GM18861 (cell line): Measurements from ENCODE around the gene TSPAN8.
"Not testable (repeated sequence)": the region's sequence is repeated elsewhere in the genome, so short reads cannot be mapped to it uniquely, and the experiment has no call there.

Source experiments
- ATAC-seq: cut with Tn5 transposase; IDR thresholded peaks from one replicate; pipeline ENCODE4 v1.9.1; 2021; ENCODE audit not compliant: unreplicated experiment

Gene TSPAN8

GRCh38 chr12:71129364-71129763 is 28.4 kb downstream of the TSPAN8 start:
- no peak for ATAC-seq

- ATAC-seq: no peak
Measured at GRCh38 chr12:71128191-71128788, 29.5 kb downstream of the TSPAN8 start.

- no peak for ATAC-seq
Measured at GRCh38 chr12:71125949-71126348, 31.9 kb downstream of the TSPAN8 start.

- ATAC-seq: no peak
Measured at GRCh38 chr12:71125515-71125914, 32.3 kb downstream of the TSPAN8 start.

GRCh38 chr12:71124835-71125460 is 32.9 kb downstream of the TSPAN8 start:
- ATAC-seq: no peak

- not testable (repeated sequence) for ATAC-seq
Measured at GRCh38 chr12:71113148-71113547, 44.7 kb downstream of the TSPAN8 start.

- no peak for ATAC-seq
Measured at GRCh38 chr12:71109834-71110233, 48.0 kb downstream of the TSPAN8 start.

- ATAC-seq: no peak
Measured at GRCh38 chr12:71108355-71108754, 49.4 kb downstream of the TSPAN8 start.

GRCh38 chr12:71107936-71108335 is 49.9 kb downstream of the TSPAN8 start:
- ATAC-seq: no peak

- no peak for ATAC-seq
Measured at GRCh38 chr12:71105956-71106355, 51.8 kb downstream of the TSPAN8 start.

- no peak for ATAC-seq
Measured at GRCh38 chr12:71092290-71092689, 65.5 kb downstream of the TSPAN8 start.

GRCh38 chr12:71090971-71091370 is 66.8 kb downstream of the TSPAN8 start:
- ATAC-seq: no peak

GRCh38 chr12:71085575-71085974 is 72.2 kb downstream of the TSPAN8 start:
- no peak for ATAC-seq

- ATAC-seq: no peak
Measured at GRCh38 chr12:71075743-71076142, 82.1 kb downstream of the TSPAN8 start.
